K562 (cell line): ENCODE data around the gene ROBO3. TPM values are rescaled to one million over a fixed set of nuclear protein-coding genes. Genes with fewer than 3 reads are reported as not detected.

Experiments
- ARID2 ChIP-seq: fragments of 450-650 bp; IDR thresholded peaks from 2 replicates; pipeline ENCODE4 v1.6.1; 2017; ENCODE audit warnings: antibody characterized with exemption, mild to moderate bottlenecking
- ATF1 ChIP-seq, 2 experiments: fragments of 450-650 bp in 1 of 2; IDR thresholded peaks; 2 replicates each; pipeline ENCODE4 v1.6.1; 2016; ENCODE audit warnings: missing compliant biosample characterization in 1 of 2, missing genetic modification characterization in 1 of 2
- BCL6 ChIP-seq: fragments of 250-450 bp; sonication (Bioruptor Pico); IDR thresholded peaks from 2 replicates; pipeline ENCODE4 v1.4.0; 2020
- HDAC2 ChIP-seq: fragments of 450-650 bp; IDR thresholded peaks from 2 replicates; pipeline ENCODE4 v1.6.1; 2016; ENCODE audit warnings: mild to moderate bottlenecking
- SMARCE1 ChIP-seq: fragments of 450-650 bp; IDR thresholded peaks from 2 replicates; pipeline ENCODE4 v1.7.1; 2016; ENCODE audit warnings: mild to moderate bottlenecking
- ZBTB7A ChIP-seq: IDR thresholded peaks from 2 replicates; pipeline ENCODE4 v1.6.1; 2011; ENCODE audit warnings: low read depth, mild to moderate bottlenecking, low read length, moderate library complexity, borderline replicate concordance; ENCODE audit not compliant: control insufficient read depth
- ZFPM2 ChIP-seq: fragments of 250-450 bp; sonication (Bioruptor Pico); IDR thresholded peaks from 2 replicates; pipeline ENCODE4 v1.5.1; 2022; ENCODE audit warnings: mild to moderate bottlenecking
- polyA plus RNA-seq, 8 experiments: library from polyadenylated mRNA; depleted of rRNA in 4 of 8; stranded (reverse) in 5 of 8; unstranded in 3 of 8; fragments of >200 nt; fragmentation: Nextera tagmentation in 2 of 8; fragmentation: Illumina TruSeq in 1 of 8; extraction: Ambion mirVana in 2 of 8; extraction: Trizol in 1 of 8; gene quantifications; 2 replicates each; pipeline versions ENCODE4 v1.2.1 to v1.2.3, GENCODE V29; 2011 to 2014; ENCODE audit warnings: inconsistent platforms in 1 of 8, missing spikeins in 1 of 8
- total RNA-seq, 7 experiments: library from RNA; depleted of rRNA in 6 of 7; stranded (reverse); fragments of >200 nt in 6 of 7; fragmentation: Illumina TruSeq in 2 of 7; extraction: Trizol in 2 of 7; gene quantifications; 2 replicates each; pipeline versions ENCODE4 v1.2.1 to v1.2.3, GENCODE V29; 2011 to 2021; ENCODE audit warnings: low replicate concordance in 1 of 7
- TF ChIP-seq, protein P1 (sequence below), 2 experiments: fragments of 450-650 bp in 1 of 2; sonication (generic) in 1 of 2; formaldehyde crosslinking in 1 of 2; IDR thresholded peaks in 1 of 2; conservative IDR thresholded peaks in 1 of 2; 2 replicates each; pipeline versions ENCODE4 v1.6.1 to v1.8.1; 2016 to 2023; ENCODE audit warnings: mild to moderate bottlenecking in 2 of 2, moderate library complexity in 2 of 2, inconsistent platforms in 1 of 2, missing genetic modification reagents in 1 of 2
- TF ChIP-seq, protein P2 (sequence below): fragments of 450-650 bp; IDR thresholded peaks from 2 replicates; pipeline ENCODE4 v1.6.1; 2016; ENCODE audit warnings: antibody characterized with exemption
- TF ChIP-seq, protein P3 (sequence below), 2 experiments: fragments of 450-650 bp; formaldehyde crosslinking in 1 of 2; IDR thresholded peaks; 2 replicates each; pipeline versions ENCODE4 v1.4.0 to v1.6.1; 2014 to 2020; ENCODE audit warnings: mild to moderate bottlenecking in 2 of 2, borderline replicate concordance in 1 of 2, low read depth in 1 of 2
- TF ChIP-seq, protein P4 (sequence below), 2 experiments: IDR thresholded peaks; 2 replicates each; pipeline ENCODE4 v1.6.1; 2011; ENCODE audit warnings: borderline replicate concordance in 1 of 2, control low read depth in 1 of 2, low read depth in 1 of 2, low read length in 1 of 2, mild to moderate bottlenecking in 1 of 2, mixed read lengths in 1 of 2, moderate library complexity in 1 of 2; ENCODE audit not compliant: insufficient read depth in 1 of 2, insufficient read length in 1 of 2, poor library complexity in 1 of 2, severe bottlenecking in 1 of 2; ENCODE audit errors: extremely low read depth in 1 of 2

Gene ROBO3
- total and polyA plus RNA-seq, 9 of the 15 experiments (the other 6 are each of a cell fraction or from before 2014, with no cell fraction given), result 0.29 to 1.4 (median 0.97) TPM; not detected in 2

DNA sequence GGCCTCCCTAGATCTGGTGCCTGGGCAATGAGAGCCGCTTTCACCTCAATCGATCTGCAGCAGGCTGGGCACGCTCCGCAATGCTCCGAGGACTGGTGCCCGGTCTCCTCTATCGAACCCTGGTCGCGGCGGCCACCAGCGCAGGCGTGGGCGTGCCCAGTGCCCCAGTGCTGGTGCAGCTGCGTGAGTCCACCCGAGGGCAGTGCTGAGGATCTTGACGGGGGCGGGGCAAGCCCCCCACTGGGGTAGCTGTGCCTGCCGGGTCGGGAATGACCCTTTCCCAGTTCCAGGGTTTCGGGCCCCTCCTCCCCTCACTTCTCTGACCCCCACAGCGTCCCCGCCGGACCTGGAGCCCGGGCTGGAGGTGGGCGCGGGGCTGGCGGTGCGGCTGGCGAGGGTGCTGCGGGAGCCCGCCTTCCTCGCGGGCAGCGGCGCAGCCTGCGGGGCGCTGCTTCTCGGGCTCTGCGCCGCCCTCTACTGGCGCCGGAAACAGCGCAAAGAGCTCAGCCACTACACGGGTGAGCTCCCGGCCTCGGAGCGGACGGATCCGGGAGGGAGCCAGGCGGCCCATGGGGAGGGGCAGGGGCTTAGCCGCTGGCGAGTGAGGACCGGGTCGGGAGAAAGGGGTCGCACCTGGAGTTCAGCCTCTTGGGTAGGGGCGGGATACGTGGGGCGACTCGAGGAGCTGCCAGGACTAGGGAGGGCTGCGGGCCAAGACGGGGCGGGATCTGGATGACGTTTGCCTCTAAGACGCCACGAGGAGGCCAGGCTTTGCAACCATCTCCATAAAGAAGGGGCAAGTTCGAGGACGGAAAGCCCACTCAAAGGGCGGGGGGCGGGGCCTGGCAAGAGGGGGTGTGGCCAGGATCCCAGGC lies 10.9 kb downstream of the ROBO3 start (continued):
- TF ChIP-seq, protein P1, sequence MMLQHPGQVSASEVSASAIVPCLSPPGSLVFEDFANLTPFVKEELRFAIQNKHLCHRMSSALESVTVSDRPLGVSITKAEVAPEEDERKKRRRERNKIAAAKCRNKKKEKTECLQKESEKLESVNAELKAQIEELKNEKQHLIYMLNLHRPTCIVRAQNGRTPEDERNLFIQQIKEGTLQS (IDR thresholded peaks at IDR 0.05), result no peak
- TF ChIP-seq, protein P1 (CRISPR knock-in tag; conservative IDR thresholded peaks at IDR 0.05), result peak; percentile 69; the same call in 1 of the 2 replicates
- TF ChIP-seq HDAC2, result no peak
- peak; percentile 53 for TF ChIP-seq SMARCE1
- no peak; the same call in 1 of the 2 replicates for TF ChIP-seq ATF1 (CRISPR knock-in tag; IDR thresholded peaks at IDR 0.05)
- peak; percentile 90 for TF ChIP-seq ATF1 (tag; IDR thresholded peaks at IDR 0.05)
- TF ChIP-seq, protein P2, sequence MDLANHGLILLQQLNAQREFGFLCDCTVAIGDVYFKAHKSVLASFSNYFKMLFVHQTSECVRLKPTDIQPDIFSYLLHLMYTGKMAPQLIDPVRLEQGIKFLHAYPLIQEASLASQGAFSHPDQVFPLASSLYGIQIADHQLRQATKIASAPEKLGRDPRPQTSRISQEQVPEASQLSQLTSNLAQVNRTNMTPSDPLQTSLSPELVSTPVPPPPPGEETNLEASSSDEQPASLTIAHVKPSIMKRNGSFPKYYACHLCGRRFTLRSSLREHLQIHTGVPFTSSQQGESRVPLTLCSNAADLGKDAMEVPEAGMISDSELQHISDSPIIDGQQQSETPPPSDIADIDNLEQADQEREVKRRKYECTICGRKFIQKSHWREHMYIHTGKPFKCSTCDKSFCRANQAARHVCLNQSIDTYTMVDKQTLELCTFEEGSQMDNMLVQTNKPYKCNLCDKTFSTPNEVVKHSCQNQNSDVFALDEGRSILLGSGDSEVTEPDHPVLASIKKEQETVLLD, result 0 out of 2 replicates have a peak, but pooled peaks have one; percentile 31
- 0 out of 2 replicates have a peak, but pooled peaks have one; percentile 10 for TF ChIP-seq ZFPM2 (CRISPR knock-in tag)
- TF ChIP-seq, protein P3, sequence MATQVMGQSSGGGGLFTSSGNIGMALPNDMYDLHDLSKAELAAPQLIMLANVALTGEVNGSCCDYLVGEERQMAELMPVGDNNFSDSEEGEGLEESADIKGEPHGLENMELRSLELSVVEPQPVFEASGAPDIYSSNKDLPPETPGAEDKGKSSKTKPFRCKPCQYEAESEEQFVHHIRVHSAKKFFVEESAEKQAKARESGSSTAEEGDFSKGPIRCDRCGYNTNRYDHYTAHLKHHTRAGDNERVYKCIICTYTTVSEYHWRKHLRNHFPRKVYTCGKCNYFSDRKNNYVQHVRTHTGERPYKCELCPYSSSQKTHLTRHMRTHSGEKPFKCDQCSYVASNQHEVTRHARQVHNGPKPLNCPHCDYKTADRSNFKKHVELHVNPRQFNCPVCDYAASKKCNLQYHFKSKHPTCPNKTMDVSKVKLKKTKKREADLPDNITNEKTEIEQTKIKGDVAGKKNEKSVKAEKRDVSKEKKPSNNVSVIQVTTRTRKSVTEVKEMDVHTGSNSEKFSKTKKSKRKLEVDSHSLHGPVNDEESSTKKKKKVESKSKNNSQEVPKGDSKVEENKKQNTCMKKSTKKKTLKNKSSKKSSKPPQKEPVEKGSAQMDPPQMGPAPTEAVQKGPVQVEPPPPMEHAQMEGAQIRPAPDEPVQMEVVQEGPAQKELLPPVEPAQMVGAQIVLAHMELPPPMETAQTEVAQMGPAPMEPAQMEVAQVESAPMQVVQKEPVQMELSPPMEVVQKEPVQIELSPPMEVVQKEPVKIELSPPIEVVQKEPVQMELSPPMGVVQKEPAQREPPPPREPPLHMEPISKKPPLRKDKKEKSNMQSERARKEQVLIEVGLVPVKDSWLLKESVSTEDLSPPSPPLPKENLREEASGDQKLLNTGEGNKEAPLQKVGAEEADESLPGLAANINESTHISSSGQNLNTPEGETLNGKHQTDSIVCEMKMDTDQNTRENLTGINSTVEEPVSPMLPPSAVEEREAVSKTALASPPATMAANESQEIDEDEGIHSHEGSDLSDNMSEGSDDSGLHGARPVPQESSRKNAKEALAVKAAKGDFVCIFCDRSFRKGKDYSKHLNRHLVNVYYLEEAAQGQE (IDR thresholded peaks at IDR 0.05; ENCODE audit: borderline replicate concordance), result peak; percentile 40; the same call in 1 of the 2 replicates
- TF ChIP-seq, protein P3 (CRISPR knock-in tag; IDR thresholded peaks at IDR 0.05; ENCODE audit: low read depth), result no peak
- no peak for TF ChIP-seq BCL6
- TF ChIP-seq, protein P4, sequence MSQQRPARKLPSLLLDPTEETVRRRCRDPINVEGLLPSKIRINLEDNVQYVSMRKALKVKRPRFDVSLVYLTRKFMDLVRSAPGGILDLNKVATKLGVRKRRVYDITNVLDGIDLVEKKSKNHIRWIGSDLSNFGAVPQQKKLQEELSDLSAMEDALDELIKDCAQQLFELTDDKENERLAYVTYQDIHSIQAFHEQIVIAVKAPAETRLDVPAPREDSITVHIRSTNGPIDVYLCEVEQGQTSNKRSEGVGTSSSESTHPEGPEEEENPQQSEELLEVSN (IDR thresholded peaks at IDR 0.05; ENCODE audit: borderline replicate concordance in 1 of 2, extremely low read depth in 1 of 2, insufficient read depth in 1 of 2, insufficient read length in 1 of 2, low read depth in 1 of 2, low read length in 1 of 2, poor library complexity in 1 of 2, severe bottlenecking in 1 of 2), result peak; percentile 28 to 69
- peak; percentile 59; the same call in 1 of the 2 replicates for TF ChIP-seq ZBTB7A
- TF ChIP-seq ARID2, result 0 out of 2 replicates have a peak, but pooled peaks have one; percentile 47
